TTC549 (cell line): ENCODE results near the gene NDUFA13.

Source experiments
- FAIRE-seq: peaks from 2 replicates; lab custom pipeline; 2012; peaks lifted over from hg19 to GRCh38; lab: Jason Lieb, UNC

The NDUFA13 gene

DNA sequence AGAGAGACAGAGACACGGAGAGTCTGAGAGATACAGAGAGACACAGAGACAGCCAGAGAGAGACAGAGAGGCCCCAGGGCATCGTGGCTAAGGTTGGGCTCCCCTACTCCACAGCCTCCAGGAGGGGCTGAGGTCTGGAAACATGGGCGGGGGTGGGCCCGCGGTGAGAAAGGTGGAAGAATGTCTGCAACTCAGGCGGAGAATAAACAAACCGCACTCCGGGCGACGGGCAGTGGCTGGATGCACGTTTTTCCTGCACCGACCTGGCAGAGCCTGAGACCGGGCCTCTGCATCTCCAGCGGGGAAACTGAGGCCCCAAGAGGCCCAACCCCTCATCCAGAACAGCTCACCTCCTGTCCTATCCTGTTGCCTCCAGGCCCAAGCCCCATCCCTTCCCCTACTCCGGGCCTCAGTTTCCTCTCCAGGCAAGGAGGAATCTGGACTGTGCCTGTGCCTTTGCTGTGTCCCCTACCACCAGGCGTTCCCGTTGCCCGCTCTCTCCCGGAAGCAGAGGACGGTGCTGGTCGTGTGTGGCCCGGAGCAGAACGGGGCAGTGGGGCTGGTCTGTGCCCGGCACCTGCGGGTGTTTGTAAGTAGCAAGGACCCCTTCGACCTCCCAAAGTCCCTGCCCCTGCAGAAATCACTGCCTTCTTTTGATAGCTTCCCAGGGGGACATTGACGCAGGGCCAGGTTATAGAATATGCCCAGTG, 18.7 kb downstream of the NDUFA13 start:
- no peak for FAIRE-seq

DNA sequence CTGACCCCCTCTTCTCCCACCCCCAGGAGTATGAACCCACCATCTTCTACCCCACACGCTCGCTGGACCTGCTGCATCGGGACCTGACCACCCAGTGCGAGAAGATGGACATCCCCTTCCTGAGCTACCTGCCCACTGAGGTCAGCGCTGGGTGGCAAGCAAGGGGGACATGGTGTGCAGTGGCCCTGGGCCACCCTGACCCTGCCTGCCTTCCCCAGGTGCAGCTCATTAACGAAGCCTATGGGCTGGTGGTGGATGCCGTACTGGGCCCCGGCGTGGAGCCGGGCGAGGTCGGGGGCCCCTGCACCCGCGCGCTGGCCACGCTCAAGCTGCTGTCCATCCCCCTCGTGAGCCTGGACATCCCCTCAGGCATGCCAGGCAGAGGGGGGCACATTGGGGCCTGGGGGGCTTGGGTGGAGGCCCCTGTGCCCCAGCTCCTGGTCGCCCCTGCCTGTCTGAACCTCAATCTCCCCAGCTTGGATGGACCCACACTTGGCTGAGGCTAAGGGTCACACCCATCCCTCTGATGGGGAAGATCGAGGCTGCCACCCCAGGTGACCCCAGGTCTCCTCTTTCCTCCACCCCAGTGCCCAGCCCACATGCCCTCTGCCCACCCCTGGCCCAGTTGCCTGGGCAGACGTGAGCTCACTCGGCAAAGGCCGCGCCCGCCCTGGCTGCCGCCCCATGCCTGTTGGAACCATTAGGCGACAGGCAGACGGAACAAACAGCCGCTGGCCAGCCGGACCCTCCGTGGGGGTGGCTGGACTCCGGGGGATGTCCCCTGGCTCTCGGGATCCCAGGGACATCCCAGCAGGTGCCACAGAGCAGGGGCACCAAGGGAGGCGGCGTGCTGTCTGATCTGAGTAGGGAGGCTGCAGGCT, 19.5 kb downstream of the NDUFA13 start:
- FAIRE-seq = no peak

DNA sequence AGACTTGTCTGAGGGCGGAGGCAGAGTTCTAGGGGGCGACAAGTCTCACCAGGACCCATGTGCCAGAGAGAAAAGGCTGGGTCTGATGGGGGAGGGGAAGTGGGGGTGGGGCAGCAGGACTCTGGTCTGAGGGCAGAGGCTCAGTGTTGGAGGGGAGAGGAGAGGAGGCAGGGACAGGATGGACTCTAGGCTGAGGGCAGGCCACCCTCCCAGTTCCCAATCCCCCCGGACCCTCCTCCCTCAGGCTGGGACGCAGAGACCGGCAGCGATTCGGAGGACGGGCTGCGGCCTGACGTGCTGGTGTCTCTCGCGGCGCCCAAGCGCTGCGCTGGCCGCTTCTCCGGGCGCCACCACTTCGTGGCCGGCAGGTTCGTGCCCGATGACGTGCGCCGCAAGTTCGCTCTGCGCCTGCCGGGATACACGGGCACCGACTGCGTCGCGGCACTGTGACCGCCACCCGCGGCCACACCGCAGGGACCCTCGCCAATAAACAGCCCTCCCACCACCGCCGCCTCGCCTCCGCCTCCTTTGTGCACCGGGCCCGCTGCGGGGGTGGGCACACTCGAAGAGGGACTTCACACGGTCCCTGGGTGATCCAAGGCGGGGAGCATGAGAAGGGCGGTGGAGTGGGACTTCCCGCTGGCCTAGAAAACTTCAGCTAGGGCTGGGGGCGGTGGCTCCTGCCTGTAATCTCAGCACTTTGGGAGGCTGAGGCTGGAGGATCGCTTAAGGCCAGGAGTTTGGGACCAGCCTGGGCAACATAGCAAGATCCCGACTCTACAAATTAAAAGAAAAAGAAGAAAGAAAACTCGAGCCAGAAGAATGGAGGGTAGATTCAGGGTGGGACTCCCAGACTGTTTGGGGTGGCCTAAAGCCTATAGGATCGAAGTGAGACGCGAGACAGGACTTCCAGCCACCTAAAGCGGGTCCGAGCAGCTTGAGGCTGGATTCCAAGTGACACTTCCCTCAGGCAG, 21.3 kb downstream of the NDUFA13 start:
- FAIRE-seq = no peak

DNA sequence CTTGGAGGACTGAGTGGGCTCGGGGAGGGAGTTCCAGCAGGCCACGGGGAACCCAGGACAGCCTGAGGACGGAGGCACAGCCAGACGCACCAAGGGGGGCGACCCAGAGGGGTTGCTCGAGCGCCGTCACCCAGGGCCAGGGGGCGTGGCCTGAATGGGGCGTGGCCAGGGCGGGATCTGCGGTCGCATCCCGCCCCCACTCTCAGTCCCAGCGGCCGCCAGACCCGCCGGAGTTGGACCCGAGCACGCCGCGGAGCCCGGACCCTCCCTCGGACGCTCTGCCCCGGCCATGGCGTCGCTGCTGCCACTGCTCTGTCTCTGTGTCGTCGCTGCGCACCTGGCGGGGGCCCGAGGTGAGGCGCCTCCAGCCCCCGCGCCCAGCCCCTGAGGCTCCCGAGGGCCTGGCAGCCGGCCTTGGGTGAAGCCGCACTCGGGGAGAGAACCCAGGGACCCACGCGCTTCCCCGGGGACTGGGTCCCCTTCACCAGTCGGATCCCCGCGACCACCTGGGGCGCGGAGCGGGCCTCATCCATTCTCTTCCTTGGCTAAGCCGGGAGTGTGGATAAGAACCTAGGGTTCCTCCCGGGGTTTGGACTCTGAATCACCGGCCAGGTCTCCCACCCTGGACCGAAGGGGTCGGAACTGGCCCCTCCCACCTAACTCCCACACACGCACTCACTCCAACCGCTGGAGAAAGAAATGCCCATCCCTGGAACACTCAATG, 22.2 kb downstream of the NDUFA13 start, which contains the start of gene CILP2:
CILP2 (plus strand) TSS at position 205 of the 724 bp plus-strand sequence; CDS start at position 290, 85 bp downstream.
- no peak for FAIRE-seq

DNA sequence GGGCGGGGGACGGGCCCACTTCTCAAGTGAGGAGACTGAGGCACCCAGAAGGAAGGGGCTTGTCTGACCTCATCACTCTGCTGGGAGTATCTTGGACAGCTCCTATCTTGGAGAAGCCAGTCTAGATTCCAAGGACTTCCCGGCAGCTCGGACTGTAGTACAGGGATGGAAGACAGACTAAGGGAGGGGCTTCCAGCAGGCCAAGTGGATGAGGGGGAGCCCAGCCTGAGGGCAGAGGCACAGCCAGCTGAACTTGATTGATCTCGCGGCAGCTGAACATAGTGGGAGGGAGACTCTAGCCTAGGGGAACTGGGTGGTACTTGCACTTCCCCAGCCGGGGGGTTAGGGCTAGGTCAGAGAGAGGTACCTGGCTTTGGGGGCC, 22.8 kb downstream of the NDUFA13 start:
- no peak for FAIRE-seq

DNA sequence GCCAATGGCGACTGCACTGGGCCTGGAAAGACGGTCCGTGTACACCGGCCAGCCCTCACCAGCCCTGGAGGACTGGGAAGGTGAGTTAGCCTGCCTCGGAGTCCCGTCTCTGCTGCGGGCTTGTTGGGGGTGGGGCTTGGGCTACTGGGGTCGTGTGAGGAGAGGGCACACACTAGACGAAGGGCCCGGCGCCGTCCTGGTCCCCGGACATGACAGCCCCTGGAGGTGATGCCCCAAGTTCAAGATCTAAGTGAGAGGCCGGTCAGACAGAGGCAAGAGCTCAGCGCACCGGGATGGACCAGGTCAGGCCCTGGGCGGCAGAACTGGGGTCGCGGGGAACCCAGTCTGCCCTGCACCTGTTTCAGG, 23.7 kb downstream of the NDUFA13 start:
- FAIRE-seq = no peak

DNA sequence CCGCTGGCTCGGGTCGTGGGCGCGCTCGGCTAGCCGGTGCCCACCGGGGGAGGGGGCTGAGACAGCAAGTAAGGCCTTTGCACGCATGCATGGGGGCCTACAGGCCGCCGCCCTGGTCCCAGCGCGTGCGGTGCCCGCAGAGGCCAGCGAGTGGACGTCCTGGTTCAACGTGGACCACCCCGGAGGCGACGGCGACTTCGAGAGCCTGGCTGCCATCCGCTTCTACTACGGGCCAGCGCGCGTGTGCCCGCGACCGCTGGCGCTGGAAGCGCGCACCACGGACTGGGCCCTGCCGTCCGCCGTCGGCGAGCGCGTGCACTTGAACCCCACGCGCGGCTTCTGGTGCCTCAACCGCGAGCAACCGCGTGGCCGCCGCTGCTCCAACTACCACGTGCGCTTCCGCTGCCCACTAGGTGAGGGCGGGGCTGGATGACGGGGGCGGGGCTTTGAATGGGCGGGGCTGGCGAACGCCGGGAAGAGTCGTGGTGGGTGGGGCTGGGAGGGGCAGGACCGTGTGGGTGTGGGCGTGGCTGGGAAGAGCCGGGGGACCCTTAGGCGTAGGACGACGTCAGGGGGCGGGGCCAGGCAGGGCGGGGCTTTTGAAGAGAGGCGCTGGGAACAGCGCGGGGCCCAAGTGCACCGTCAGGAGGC, 24.2 kb downstream of the NDUFA13 start:
- FAIRE-seq = no peak

DNA sequence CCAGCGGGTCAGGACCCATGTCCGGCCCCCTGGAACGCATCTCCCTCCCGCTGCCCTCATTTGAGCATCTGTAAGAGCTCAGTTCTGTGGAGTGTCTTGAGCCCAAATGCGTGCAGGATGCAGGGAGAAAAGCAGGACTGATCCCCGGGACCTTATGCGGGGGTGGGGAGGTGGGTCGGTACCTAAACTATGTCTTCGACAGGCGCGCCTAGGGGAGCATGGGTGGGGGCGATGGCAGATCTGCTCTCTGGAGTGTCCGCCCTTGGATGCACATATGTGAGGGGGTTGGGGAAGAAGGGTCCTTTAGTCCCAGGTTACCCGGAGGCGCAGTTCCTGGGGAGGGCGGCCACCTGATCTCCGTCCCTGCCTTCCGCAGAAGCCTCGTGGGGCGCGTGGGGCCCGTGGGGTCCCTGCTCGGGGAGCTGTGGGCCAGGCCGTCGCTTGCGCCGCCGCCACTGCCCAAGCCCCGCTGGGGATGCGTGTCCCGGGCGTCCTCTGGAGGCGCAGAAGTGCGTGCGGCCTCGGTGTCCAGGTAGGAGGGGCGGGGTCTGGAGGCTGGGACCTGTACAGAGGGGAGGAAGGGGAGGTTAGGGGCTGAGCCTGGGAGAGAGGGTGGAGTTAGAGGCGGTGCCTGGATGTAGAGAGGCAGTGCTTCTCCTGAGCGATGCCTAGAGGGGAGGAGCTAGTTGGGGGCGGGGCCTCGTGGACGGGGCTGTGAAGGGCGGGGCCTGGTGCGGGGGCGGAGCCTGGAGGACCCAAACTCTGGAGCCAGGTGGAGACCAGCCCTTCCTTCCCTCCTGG, 24.9 kb downstream of the NDUFA13 start:
- FAIRE-seq = no peak

DNA sequence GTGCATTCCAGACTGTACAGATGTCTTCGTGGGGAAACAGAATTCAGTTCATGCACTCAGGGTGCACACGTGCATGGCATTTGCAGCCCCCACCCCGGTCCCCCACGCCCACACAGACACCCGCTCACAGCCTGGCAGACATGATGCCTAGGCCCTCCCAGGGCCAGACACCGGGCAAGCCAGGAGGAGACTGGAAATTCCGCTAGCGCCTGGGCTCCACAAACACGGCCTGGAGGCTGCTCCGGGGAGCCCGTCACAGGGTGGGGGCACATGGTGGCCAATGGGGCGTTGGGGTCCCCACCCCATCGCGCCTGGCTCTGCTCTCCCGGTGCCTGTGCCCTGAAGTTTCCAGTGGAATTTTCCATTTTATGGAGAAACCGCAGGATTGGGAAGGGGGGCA, 25.6 kb downstream of the NDUFA13 start:
- no peak for FAIRE-seq

DNA sequence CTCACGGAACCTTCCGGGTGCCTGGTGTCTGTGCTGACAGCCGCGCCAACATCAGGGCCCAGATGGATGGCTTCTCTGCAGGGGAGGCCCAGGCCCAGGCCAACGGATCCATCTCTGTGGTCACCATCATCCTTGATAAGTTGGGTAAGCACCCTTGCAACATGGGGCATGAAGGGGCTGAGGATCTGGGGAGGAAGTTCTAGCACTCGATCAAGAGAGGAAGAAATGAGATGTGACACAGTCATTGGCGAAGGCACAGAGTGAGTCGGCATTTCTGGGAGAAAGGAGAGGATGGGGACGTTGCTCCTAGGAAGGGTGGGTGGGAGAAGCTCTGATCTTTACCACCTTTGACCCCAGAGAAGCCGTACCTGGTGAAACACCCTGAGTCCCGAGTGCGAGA, 26.5 kb downstream of the NDUFA13 start:
- no peak for FAIRE-seq

DNA sequence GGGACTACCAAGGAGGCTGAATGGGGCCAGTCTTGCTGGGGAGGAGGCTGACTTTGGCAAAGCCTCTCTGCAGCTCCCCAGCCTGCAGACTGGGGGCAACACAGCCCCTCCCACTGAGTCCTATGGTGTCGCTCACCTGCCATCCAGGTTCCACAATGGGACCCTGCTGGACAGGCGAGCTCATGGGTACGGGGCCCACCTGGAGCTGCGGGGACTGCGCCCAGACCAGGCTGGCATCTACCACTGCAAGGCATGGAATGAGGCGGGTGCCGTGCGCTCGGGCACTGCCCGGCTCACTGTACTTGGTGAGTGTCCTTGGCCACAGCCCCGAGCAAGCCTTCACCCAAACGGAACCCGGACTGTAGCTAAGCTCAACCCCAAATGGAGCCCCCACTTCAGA, 27.1 kb downstream of the NDUFA13 start:
- no peak for FAIRE-seq

DNA sequence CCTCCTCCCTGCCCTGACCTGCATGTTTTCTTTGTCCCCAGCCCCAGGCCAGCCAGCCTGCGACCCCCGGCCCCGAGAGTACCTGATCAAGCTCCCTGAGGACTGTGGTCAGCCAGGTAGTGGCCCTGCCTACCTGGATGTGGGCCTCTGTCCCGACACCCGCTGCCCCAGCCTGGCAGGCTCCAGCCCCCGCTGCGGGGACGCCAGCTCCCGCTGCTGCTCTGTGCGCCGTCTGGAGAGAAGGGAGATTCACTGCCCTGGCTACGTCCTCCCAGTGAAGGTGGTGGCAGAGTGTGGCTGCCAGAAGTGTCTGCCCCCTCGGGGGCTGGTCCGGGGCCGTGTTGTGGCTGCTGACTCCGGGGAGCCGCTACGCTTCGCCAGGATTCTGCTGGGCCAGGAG, 27.6 kb downstream of the NDUFA13 start:
- FAIRE-seq = no peak

DNA sequence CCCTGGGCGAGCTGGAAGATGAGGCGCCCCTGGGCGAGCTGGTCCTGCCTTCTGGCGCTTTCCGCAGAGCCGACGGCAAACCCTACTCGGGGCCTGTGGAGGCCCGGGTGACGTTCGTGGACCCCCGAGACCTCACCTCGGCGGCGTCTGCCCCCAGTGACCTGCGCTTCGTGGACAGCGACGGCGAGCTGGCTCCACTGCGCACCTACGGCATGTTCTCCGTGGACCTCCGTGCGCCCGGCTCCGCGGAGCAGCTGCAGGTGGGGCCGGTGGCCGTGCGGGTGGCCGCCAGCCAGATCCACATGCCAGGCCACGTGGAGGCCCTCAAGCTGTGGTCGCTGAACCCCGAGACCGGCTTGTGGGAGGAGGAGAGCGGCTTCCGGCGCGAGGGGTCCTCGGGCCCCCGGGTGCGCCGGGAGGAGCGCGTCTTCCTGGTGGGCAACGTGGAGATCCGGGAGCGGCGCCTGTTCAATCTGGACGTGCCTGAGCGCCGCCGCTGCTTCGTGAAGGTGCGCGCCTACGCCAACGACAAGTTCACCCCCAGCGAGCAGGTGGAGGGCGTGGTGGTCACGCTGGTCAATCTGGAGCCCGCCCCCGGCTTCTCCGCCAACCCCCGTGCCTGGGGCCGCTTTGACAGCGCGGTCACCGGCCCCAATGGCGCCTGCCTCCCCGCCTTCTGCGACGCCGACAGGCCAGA, 28.4 kb downstream of the NDUFA13 start:
- FAIRE-seq = no peak

DNA sequence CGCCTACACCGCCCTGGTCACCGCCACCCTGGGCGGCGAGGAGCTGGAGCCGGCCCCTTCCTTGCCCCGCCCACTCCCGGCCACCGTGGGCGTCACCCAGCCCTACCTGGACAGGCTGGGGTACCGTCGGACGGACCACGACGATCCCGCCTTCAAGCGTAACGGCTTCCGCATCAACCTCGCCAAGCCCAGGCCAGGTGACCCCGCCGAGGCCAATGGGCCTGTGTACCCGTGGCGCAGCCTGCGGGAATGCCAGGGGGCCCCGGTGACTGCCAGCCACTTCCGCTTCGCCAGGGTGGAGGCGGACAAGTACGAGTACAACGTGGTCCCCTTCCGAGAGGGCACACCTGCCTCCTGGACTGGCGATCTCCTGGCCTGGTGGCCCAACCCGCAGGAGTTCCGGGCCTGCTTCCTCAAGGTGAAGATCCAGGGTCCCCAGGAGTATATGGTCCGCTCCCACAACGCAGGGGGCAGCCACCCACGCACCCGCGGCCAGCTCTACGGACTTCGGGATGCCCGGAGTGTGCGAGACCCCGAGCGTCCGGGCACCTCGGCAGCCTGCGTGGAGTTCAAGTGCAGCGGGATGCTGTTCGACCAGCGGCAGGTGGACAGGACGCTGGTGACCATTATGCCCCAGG, 29.0 kb downstream of the NDUFA13 start:
- FAIRE-seq = no peak

DNA sequence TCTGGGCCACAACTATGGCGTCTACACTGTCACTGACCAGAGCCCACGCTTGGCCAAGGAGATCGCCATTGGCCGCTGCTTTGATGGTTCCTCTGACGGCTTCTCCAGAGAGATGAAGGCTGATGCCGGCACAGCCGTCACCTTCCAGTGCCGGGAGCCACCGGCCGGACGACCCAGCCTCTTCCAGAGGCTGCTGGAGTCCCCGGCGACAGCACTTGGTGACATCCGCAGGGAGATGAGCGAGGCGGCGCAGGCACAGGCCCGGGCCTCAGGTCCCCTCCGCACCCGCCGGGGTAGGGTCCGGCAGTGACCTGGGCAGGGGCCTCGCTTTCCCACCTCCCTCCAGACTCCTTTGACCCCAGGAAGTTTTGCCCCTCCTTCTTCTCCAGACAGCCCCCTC, 29.7 kb downstream of the NDUFA13 start:
- no peak for FAIRE-seq

DNA sequence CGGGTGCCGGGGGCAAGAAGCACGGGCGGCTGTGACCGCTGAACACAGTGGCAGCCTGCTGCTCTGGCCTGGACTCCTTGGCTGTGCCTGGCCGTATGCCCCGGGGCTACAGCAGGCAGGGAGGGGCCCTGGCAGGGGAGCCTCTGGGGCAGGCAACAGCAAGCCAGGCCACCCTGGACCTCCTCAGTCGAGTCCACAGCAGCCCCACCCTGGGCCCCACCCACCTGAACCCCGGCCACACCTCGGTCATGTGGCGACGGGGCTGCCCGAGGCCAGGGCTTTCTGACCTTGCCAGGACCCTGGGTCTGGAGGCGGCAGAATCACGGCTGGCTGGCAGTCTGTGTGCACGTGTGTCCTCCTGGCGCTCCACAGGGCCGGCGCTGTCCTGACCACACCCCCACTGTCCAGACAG, 30.7 kb downstream of the NDUFA13 start:
- FAIRE-seq = no peak

DNA sequence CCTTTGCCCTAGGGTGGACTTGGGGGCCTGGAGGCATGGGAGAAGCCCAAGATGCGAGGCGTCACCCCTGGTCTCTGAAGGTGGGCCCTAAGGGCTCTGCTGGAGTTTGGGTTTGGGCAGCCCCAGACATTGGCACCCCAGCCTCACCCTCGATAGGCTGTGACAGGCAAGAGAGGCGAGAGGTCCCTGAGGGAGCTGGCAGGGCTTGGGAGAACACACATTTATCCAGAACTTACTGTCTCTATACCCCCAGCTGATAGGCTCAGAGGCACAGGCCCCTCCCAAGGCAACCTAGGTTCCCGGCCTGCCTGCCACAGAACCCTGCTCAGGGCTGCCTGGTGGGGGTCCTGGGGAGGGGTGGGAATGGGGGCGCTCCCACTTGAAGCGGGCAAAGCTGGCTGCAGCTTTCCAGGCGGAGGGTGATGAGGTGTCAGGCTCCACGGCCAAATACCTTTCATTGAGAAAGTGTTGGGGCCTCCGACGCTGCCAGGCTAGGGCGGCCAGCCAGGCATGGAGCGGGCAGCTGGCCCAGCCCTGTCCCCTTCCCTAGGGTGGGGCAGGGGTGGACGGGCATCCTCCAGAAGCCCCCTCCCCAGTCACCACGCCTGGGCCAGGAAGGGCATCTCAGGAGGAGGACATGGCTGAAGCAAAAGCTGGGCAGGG, 31.8 kb downstream of the NDUFA13 start:
- no peak for FAIRE-seq

DNA sequence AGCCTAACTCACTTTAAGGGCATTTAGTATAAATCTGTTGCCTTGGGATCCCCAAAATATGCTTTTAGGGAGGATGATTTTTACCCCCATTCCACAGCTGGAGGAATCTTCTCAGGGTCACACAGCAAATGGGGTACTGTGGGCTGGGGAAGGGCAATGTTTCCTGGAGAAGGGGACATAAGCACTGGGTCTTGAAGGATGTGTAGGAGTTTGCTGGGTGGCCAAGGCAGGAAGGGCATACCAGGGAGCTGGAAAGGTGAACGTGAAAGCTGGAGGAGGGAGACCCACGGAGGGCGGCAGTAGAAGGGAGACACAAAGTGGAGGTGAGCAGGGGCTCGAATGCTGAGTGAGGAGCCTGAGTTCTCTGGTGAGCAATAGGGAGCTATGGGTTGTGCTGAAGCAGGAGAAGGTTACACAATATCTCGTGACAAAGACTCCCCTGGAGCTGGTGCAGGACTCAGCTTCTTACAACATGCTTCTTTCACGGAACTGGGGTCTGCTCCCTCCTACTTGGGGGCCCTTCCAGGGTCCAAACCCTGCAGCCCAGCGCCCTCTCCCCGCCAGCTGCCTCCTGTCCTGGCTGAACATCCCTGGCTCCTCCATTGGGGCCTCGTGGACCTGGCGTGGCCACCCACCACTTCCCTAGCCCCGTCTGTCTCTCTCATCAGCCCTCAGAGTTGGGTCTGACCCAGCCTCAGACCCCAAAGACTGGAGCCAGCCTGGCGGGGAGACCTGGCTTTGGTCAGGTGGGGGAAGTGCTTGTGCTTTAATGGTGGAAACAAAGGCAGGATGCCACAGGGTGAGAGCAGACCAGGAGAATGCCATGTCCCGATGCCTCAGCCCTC, 33.1 kb downstream of the NDUFA13 start:
- no peak for FAIRE-seq
